Measurements from ENCODE around the gene KNSTRN. TPM values are rescaled to one million over a fixed set of nuclear protein-coding genes. Genes with fewer than 3 reads are reported as not detected.

Gene KNSTRN
- total RNA-seq, 1 donor from 2014 or later: 74.7 TPM

DNA sequence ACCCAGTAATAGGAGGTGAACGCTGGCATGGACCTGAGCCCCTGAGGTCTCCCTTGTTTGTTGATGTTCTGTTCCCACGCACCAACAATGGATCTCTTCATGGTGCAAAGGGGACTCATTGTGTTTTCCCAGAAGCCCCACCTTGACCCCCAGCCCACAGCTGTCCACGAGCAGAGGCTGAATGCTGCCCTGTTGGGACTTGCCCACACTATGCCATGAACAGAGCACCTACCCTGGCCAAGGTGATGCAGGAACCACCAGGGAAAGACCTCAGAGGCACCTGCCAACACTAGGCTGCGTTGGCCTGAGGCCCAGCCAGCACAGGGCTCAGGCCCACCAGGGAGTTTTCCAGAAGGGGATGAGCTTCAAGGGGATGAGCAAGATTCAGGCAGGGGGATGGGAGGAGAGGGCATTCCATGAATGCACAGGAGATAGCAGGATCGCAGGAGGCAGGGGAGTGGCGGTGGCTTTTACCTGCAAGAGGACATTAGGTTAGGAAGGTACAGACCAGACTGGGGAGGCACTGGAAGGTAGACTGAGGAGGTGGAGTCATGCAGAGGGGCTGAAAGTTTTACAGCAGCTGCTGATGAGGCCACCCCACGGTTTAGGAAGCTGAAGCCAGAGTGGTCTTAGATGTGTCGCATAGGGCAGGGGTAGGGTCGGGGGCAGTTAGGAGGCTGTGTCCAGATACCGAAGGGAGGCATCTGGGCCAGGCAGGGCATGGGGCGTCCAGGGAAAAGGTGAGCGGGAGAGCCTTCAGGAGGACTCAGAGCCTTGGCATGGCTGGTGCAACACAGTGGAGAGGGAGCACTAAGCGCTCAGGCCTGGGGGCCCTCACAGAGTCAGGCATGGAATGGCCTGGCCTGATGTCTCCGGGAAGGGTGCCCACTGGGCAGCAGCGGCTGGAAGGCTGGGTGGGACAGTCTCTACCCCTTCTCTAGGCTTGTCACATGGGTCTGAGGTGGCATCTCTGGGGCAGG lies 35.7 kb upstream of the KNSTRN start:
- Mint-ChIP-seq H3K4me1 (peaks cover 9% of the 10 kb centered on the region), H3K27me3 (ENCODE audit: low read depth) (no peaks in the 10 kb centered on the region), H3K4me3 (no peak overlapping the region), H3K27ac (ENCODE audit: unreplicated experiment) (no peak overlapping the region), H3K9me3 (no peaks in the 10 kb centered on the region), H3K36me3 (ENCODE audit: low read depth) (no peaks in the 10 kb centered on the region)
- DNase-seq (ENCODE audit: low read depth, low spot score): no peak
- TF ChIP-seq, protein P1, sequence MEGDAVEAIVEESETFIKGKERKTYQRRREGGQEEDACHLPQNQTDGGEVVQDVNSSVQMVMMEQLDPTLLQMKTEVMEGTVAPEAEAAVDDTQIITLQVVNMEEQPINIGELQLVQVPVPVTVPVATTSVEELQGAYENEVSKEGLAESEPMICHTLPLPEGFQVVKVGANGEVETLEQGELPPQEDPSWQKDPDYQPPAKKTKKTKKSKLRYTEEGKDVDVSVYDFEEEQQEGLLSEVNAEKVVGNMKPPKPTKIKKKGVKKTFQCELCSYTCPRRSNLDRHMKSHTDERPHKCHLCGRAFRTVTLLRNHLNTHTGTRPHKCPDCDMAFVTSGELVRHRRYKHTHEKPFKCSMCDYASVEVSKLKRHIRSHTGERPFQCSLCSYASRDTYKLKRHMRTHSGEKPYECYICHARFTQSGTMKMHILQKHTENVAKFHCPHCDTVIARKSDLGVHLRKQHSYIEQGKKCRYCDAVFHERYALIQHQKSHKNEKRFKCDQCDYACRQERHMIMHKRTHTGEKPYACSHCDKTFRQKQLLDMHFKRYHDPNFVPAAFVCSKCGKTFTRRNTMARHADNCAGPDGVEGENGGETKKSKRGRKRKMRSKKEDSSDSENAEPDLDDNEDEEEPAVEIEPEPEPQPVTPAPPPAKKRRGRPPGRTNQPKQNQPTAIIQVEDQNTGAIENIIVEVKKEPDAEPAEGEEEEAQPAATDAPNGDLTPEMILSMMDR (conservative IDR thresholded peaks at IDR 0.05): no peak

GRCh38 chr15:40347559-40348473 lies 34.7 kb upstream of the KNSTRN start:
- no peaks in the 10 kb centered on the region for H3K9me3 Mint-ChIP-seq
- H3K36me3 Mint-ChIP-seq (ENCODE audit: low read depth): no peaks in the 10 kb centered on the region
- DNase-seq (ENCODE audit: low read depth, low spot score): no peak
- H3K27ac Mint-ChIP-seq (ENCODE audit: unreplicated experiment): no peak overlapping the region
- TF ChIP-seq, protein P1 (conservative IDR thresholded peaks at IDR 0.05): no peak
- no peak overlapping the region for H3K4me3 Mint-ChIP-seq
- H3K4me1 Mint-ChIP-seq: peaks cover 9% of the 10 kb centered on the region
- H3K27me3 Mint-ChIP-seq (ENCODE audit: low read depth): no peaks in the 10 kb centered on the region

DNA sequence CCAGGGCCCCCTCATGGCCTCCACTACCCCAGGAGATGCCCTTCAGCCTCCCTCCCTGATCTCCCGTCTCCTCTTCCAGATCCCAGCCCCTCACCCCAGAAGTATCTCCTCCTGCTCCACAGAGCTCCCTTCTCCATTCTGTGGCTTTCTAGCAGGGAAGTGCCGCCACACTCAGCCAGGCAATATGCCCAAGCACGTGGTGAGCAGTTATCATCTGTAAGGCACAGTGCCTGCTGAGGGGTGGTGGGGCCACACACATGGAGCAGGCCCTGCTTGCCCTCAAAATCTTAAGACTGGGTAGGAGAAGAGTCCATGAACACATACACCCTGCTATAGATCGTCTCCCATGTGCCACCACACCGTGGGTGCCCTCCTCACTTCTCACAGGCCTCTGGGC lies 34.0 kb upstream of the KNSTRN start:
- H3K4me3 Mint-ChIP-seq: no peak overlapping the region
- no peaks in the 10 kb centered on the region for H3K36me3 Mint-ChIP-seq (ENCODE audit: low read depth)
- H3K27me3 Mint-ChIP-seq (ENCODE audit: low read depth): no peaks in the 10 kb centered on the region
- peaks cover 10% of the 10 kb centered on the region for H3K4me1 Mint-ChIP-seq
- H3K9me3 Mint-ChIP-seq: no peaks in the 10 kb centered on the region
- DNase-seq (ENCODE audit: low read depth, low spot score): no peak
- TF ChIP-seq, protein P1 (conservative IDR thresholded peaks at IDR 0.05): no peak
- peak overlapping the region; percentile 67 for H3K27ac Mint-ChIP-seq (ENCODE audit: unreplicated experiment)

GRCh38 chr15:40349163-40349562 lies 33.4 kb upstream of the KNSTRN start:
- DNase-seq (ENCODE audit: low read depth, low spot score): no peak
- H3K9me3 Mint-ChIP-seq: no peaks in the 10 kb centered on the region
- H3K36me3 Mint-ChIP-seq (ENCODE audit: low read depth): no peaks in the 10 kb centered on the region
- H3K4me3 Mint-ChIP-seq: no peak overlapping the region
- H3K27me3 Mint-ChIP-seq (ENCODE audit: low read depth): no peaks in the 10 kb centered on the region
- H3K4me1 Mint-ChIP-seq: peaks cover 17% of the 10 kb centered on the region
- TF ChIP-seq, protein P1 (conservative IDR thresholded peaks at IDR 0.05): no peak
- H3K27ac Mint-ChIP-seq (ENCODE audit: unreplicated experiment): no peak overlapping the region

- no peaks in the 10 kb centered on the region for H3K9me3 Mint-ChIP-seq
- TF ChIP-seq, protein P1 (conservative IDR thresholded peaks at IDR 0.05): no peak
- peaks cover 33% of the 10 kb centered on the region for H3K4me1 Mint-ChIP-seq
Measured at GRCh38 chr15:40352281-40352901, 30.1 kb upstream of the KNSTRN start.

More at GRCh38 chr15:40352281-40352901, 30.1 kb upstream of the KNSTRN start:
- Mint-ChIP-seq H3K4me3 (no peak overlapping the region), H3K36me3 (ENCODE audit: low read depth) (no peaks in the 10 kb centered on the region), H3K27me3 (ENCODE audit: low read depth) (no peaks in the 10 kb centered on the region), H3K27ac (ENCODE audit: unreplicated experiment) (no peak overlapping the region)
- DNase-seq (ENCODE audit: low read depth, low spot score): no peak

Data from neural crest cell (in vitro differentiated cells).